H9 (cell line): Measurements from ENCODE around the gene C20orf173. TPM values are rescaled to one million over a fixed set of nuclear protein-coding genes. Genes with fewer than 3 reads are reported as not detected.
"Not testable (repeated sequence)": the region's sequence is repeated elsewhere in the genome, so short reads cannot be mapped to it uniquely, and the experiment has no call there.

Experiments used
- DNase-seq: peaks from one replicate; pipeline ENCODE4 v3.0.0-alpha.2; 2017
- H2AFZ ChIP-seq: one replicate; pipeline ENCODE4 v1.6.1; 2013; ENCODE audit warnings: mild to moderate bottlenecking, low read length, control low read depth, moderate library complexity
- H2AK5ac ChIP-seq: 2 replicates; pipeline ENCODE4 v1.6.1; 2013; ENCODE audit warnings: low read length, control low read depth, mixed read lengths; ENCODE audit not compliant: insufficient read length
- H2BK120ac ChIP-seq: one replicate; pipeline ENCODE4 v1.6.1; 2013; ENCODE audit warnings: low read depth, mild to moderate bottlenecking, low read length, control low read depth, inconsistent platforms; ENCODE audit not compliant: poor library complexity, severe bottlenecking
- H2BK12ac ChIP-seq: 2 replicates; pipeline ENCODE4 v1.6.1; 2013; ENCODE audit warnings: low read length, control low read depth, mixed read lengths, low read depth; ENCODE audit not compliant: insufficient read length
- H2BK15ac ChIP-seq: 2 replicates; pipeline ENCODE4 v1.6.1; 2013; ENCODE audit warnings: low read depth, low read length, control low read depth
- H2BK20ac ChIP-seq: one replicate; pipeline ENCODE4 v1.6.1; 2013; ENCODE audit warnings: low read depth, mild to moderate bottlenecking, low read length, control low read depth, inconsistent platforms; ENCODE audit not compliant: poor library complexity, severe bottlenecking
- H2BK5ac ChIP-seq: 2 replicates; pipeline ENCODE4 v1.6.1; 2013; ENCODE audit warnings: low read length, control low read depth, mixed read lengths; ENCODE audit not compliant: insufficient read length
- H3K14ac ChIP-seq: 2 replicates; pipeline ENCODE4 v1.6.1; 2013; ENCODE audit warnings: low read length, control low read depth; ENCODE audit not compliant: insufficient read depth
- H3K18ac ChIP-seq: 2 replicates; pipeline ENCODE4 v1.6.1; 2013; ENCODE audit warnings: low read depth, mild to moderate bottlenecking, mixed read lengths, low read length, control low read depth; ENCODE audit not compliant: insufficient read length
- H3K23ac ChIP-seq: 2 replicates; pipeline ENCODE4 v1.6.1; 2013; ENCODE audit warnings: low read length, control low read depth, mixed read lengths, low read depth; ENCODE audit not compliant: insufficient read length
- H3K23me2 ChIP-seq: 2 replicates; pipeline ENCODE4 v1.6.1; 2013; ENCODE audit warnings: low read depth, mild to moderate bottlenecking, mixed read lengths, low read length, control low read depth; ENCODE audit not compliant: insufficient read length, poor library complexity, severe bottlenecking
- H3K27ac ChIP-seq: 2 replicates; pipeline ENCODE4 v1.5.1; 2013; ENCODE audit warnings: low read length, control low read depth, mixed read lengths, low read depth; ENCODE audit not compliant: insufficient read length
- H3K27me3 ChIP-seq: 2 replicates; pipeline ENCODE4 v1.6.1; 2013; ENCODE audit warnings: low read length, control low read depth, inconsistent platforms; ENCODE audit not compliant: insufficient read depth
- H3K4ac ChIP-seq: 2 replicates; pipeline ENCODE4 v1.6.1; 2013; ENCODE audit warnings: low read depth, mild to moderate bottlenecking, control low read depth, inconsistent platforms, low read length, moderate library complexity
- H3K4me1 ChIP-seq: 2 replicates; pipeline ENCODE4 v1.6.1; 2013; ENCODE audit warnings: low read length, control low read depth, inconsistent platforms; ENCODE audit not compliant: insufficient read depth
- H3K4me2 ChIP-seq: 2 replicates; pipeline ENCODE4 v1.6.1; 2013; ENCODE audit warnings: low read length, control low read depth, mixed read lengths; ENCODE audit not compliant: insufficient read length, insufficient read depth
- H3K56ac ChIP-seq: 2 replicates; pipeline ENCODE4 v1.6.1; 2013; ENCODE audit warnings: low read depth, mild to moderate bottlenecking, mixed read lengths, low read length, control low read depth; ENCODE audit not compliant: insufficient read length
- H3K79me1 ChIP-seq: 2 replicates; pipeline ENCODE4 v1.6.1; 2013; ENCODE audit warnings: low read depth, mild to moderate bottlenecking, moderate library complexity, low read length, control low read depth, inconsistent platforms; ENCODE audit not compliant: insufficient read depth, poor library complexity, severe bottlenecking
- H3K79me2 ChIP-seq: 2 replicates; pipeline ENCODE4 v1.6.1; 2013; ENCODE audit warnings: low read length, control low read depth, inconsistent platforms; ENCODE audit not compliant: insufficient read depth
- H3K9ac ChIP-seq: 2 replicates; pipeline ENCODE4 v1.6.1; 2013; ENCODE audit warnings: low read length, control low read depth, mixed read lengths; ENCODE audit not compliant: insufficient read length; ENCODE audit errors: extremely low read depth
- H3K9me3 ChIP-seq: one replicate; pipeline ENCODE4 v1.6.1; 2013; ENCODE audit warnings: low read depth, low read length, inconsistent platforms; ENCODE audit not compliant: control insufficient read depth
- H3T11ph ChIP-seq: one replicate; pipeline ENCODE4 v1.6.1; 2013; ENCODE audit warnings: mild to moderate bottlenecking, low read length, control low read depth, inconsistent platforms
- H4K20me1 ChIP-seq: one replicate; pipeline ENCODE4 v1.6.1; 2013; ENCODE audit not compliant: control insufficient read depth, insufficient read length, insufficient read depth
- H4K5ac ChIP-seq: 2 replicates; pipeline ENCODE4 v1.6.1; 2013; ENCODE audit warnings: low read depth, mild to moderate bottlenecking, mixed read lengths, low read length, control low read depth; ENCODE audit not compliant: insufficient read length
- H4K8ac ChIP-seq: replicated peaks from 2 replicates; pipeline ENCODE4 v1.6.1; 2013; ENCODE audit warnings: low read length, control low read depth, mixed read lengths, low read depth; ENCODE audit not compliant: insufficient read length
- H4K91ac ChIP-seq: 2 replicates; pipeline ENCODE4 v1.6.1; 2013; ENCODE audit warnings: low read depth, mild to moderate bottlenecking, moderate library complexity, mixed read lengths, low read length, control low read depth; ENCODE audit not compliant: insufficient read length
- H3K27ac Mint-ChIP-seq, 3 experiments: 2 replicates in 2 of 3; 3 replicates in 1 of 3; pipeline ENCODE4 v1.8.0; 2020 to 2021; ENCODE audit warnings: mixed read lengths in 3 of 3, mild to moderate bottlenecking in 1 of 3, moderate library complexity in 1 of 3
- H3K27me3 Mint-ChIP-seq: 2 replicates; pipeline ENCODE4 v1.8.0; 2021; ENCODE audit warnings: low read depth, mild to moderate bottlenecking, moderate library complexity, mixed read lengths
- H3K36me3 Mint-ChIP-seq, 3 experiments: 2 replicates in 2 of 3; 3 replicates in 1 of 3; pipeline ENCODE4 v1.8.0; 2020 to 2021; ENCODE audit warnings: low read depth in 3 of 3, mixed read lengths in 3 of 3; ENCODE audit not compliant: insufficient read depth in 1 of 3
- H3K4me1 Mint-ChIP-seq, 2 experiments: 2 replicates each; pipeline ENCODE4 v1.8.0; 2020; ENCODE audit warnings: mixed read lengths in 2 of 2
- H3K4me3 Mint-ChIP-seq, 2 experiments: 2 replicates in 1 of 2; 3 replicates in 1 of 2; pipeline ENCODE4 v1.8.0; 2020 to 2021; ENCODE audit warnings: mild to moderate bottlenecking in 2 of 2, mixed read lengths in 2 of 2, moderate library complexity in 1 of 2
- H3K9me3 Mint-ChIP-seq, 2 experiments: 2 replicates in 1 of 2; 3 replicates in 1 of 2; pipeline ENCODE4 v1.8.0; 2020; ENCODE audit warnings: mild to moderate bottlenecking in 2 of 2, mixed read lengths in 2 of 2, moderate library complexity in 1 of 2
- CTCF ChIP-seq: fragments of 200-600 bp; sonication (generic); conservative IDR thresholded peaks from 3 replicates; pipeline ENCODE4 v1.8.0; 2021; ENCODE audit warnings: antibody characterized with exemption, mild to moderate bottlenecking
- WGBS: extraction: QIAGEN DNeasy Blood & Tissue Kit; methylation state at CpG from one replicate; pipeline ENCODE4 v1.1.7; 2013; ENCODE audit warnings: missing lambda C conversion rate, low lambda C conversion rate, mixed read lengths; ENCODE audit not compliant: insufficient read length; ENCODE audit errors: extremely low coverage; 5-methylcytosine and 5-hydroxymethylcytosine counted together
- total RNA-seq: library from RNA; stranded (reverse); gene quantifications from 2 replicates; pipeline ENCODE4 v1.2.1, GENCODE V29; 2021

Gene C20orf173
- total RNA-seq, 1 experiment from 2014 or later = not detected

DNA sequence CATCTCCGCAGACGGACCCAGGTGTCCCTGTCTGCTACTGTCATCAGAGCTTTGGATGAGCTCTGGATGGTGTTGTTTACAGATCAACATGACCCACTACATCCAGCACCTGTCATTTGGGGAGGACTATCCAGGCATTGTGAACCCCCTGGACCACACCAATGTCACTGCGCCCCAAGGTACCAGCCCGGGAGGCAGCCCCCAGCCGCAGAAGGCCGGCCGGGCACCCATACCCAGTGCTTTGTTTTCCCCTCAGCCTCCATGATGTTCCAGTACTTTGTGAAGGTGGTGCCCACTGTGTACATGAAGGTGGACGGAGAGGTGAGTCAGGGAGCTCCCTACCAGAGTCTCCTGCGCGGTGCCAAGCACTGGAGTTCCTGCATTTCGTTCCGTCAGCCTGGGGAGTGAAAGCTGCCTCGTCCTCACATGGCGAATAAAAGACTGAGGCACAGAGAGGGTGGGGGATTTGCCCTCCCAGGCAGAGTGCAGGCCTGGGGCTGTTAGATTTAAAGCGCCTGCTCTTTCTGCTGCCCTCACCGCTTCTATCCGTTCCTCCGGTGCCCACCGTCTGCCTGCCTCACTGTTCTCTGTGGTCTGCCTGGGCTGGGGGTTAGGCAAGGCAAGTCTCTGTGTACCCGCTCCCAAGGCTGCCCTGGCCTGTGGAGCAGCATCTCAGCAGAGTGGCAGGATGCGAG is 26.6 kb upstream of the C20orf173 start:
- H3K9me3 Mint-ChIP-seq = no peaks in the 10 kb centered on the region
- Histone ChIP-seq H3K27me3 (no peaks in the 10 kb centered on the region), H2BK5ac (no peak overlapping the region), H2BK15ac (no peak overlapping the region), H3K18ac (no peak overlapping the region), H4K8ac (no peak overlapping the region), H3K4me1 (no peaks in the 10 kb centered on the region), H3K14ac (no peak overlapping the region; the same call in 1 of the 2 replicates), H3K23ac (no peak overlapping the region), H3K23me2 (no peaks in the 10 kb centered on the region), H3K9me3 (no peaks in the 10 kb centered on the region), H3K27ac (no peak overlapping the region), H3K56ac (no peak overlapping the region), H4K20me1 (no peaks in the 10 kb centered on the region), H2AFZ (no peak overlapping the region), H3K9ac (no peak overlapping the region), H3K79me2 (no peaks in the 10 kb centered on the region), H4K91ac (no peak overlapping the region), H2BK20ac (no peak overlapping the region), H3K79me1 (no peaks in the 10 kb centered on the region), H2BK12ac (no peak overlapping the region), H2AK5ac (no peak overlapping the region), H2BK120ac (no peak overlapping the region), H4K5ac (no peak overlapping the region), H3K4me2 (no peak overlapping the region), H3K4ac (no peak overlapping the region), H3T11ph (no peak overlapping the region)
- DNase-seq = no peak
- no CpG with 5 or more reads among the region's 21 CpGs for WGBS
- no peaks in the 10 kb centered on the region for H3K27me3 Mint-ChIP-seq
- TF ChIP-seq CTCF = no peak
- peak overlapping the region in 1 of 2 experiments; percentile 27; a peak in 1 of 5 replicates for H3K4me3 Mint-ChIP-seq
- H3K27ac Mint-ChIP-seq = peak overlapping the region in 1 of 3 experiments; percentile 85; a peak in 2 of 7 replicates
- peaks cover 18 to 41% (median 31%) of the 10 kb centered on the region in 3 experiments for H3K36me3 Mint-ChIP-seq
- peaks cover 0 to 7% of the 10 kb centered on the region in 2 experiments; a peak in 2 of 4 replicates for H3K4me1 Mint-ChIP-seq

DNA sequence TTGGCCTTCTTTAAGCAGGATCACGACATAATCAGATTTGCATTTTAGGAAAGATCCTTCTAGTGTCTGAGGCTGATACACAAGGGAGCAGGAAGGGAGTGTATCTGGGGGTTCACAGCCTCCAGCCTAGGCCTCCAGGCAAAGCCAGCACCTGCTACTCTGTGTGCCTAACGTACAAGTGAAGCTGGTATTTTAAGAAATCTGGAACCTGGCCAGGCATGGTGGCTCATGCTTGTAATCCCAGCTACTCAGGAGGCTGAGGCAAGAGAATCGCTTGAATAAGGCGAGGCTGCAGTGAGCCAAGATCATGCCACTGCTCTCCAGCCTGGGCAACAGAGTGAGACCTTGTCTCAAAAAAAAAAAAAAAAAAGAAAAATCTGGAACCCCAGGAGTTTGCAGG is 26.0 kb upstream of the C20orf173 start:
- not testable (repeated sequence) for H3K23me2 ChIP-seq, DNase-seq, H3T11ph ChIP-seq, H2AK5ac ChIP-seq, H4K5ac ChIP-seq, H3K9me3 ChIP-seq, H3K18ac ChIP-seq, H3K4me1 ChIP-seq, H2BK5ac ChIP-seq, H2BK12ac ChIP-seq, H3K56ac ChIP-seq, H3K27me3 ChIP-seq, H3K9ac ChIP-seq, H3K9me3 Mint-ChIP-seq, H3K4me3 Mint-ChIP-seq, H2BK20ac ChIP-seq, H3K27ac Mint-ChIP-seq, H3K27ac ChIP-seq, H3K23ac ChIP-seq, H2BK120ac ChIP-seq, H3K27me3 Mint-ChIP-seq, H2AFZ ChIP-seq, H4K91ac ChIP-seq, H4K8ac ChIP-seq, H3K79me2 ChIP-seq, H3K4me2 ChIP-seq, H4K20me1 ChIP-seq, H3K79me1 ChIP-seq, H3K14ac ChIP-seq, H3K4ac ChIP-seq, H2BK15ac ChIP-seq, H3K4me1 Mint-ChIP-seq
- peaks cover 18 to 41% (median 31%) of the 10 kb centered on the region in 3 experiments for H3K36me3 Mint-ChIP-seq
- WGBS = no CpG with 5 or more reads among the region's 4 CpGs
